WTC11 (cell line): ENCODE data around the gene FGF14. TPM values are rescaled to one million over a fixed set of nuclear protein-coding genes. Genes with fewer than 3 reads are reported as not detected.

Experiments used
- ATAC-seq: fragments of 200-7000 bp; cut with Tn5 transposase; 2 replicates; pipeline ENCODE4 v1.10.0; 2021; ENCODE audit warnings: mild to moderate bottlenecking, moderate library complexity
- CTCF ChIA-PET: fragments of 300-600 bp; sonication (Branson Sonifier 250); formaldehyde crosslinking; loops from one replicate; lab custom pipeline; 2021; ENCODE audit warnings: antibody characterized with exemption; lab: Charles Lee
- POLR2A ChIA-PET: fragments of 350-600 bp; sonication (Branson Sonifier 250); formaldehyde crosslinking; loops from one replicate; lab custom pipeline; 2021; ENCODE audit warnings: antibody characterized with exemption; lab: Charles Lee
- DNase-seq: peaks from one replicate; pipeline ENCODE4 v3.0.0; 2021; ENCODE audit warnings: low spot score
- H3K27ac Mint-ChIP-seq: 2 replicates; pipeline ENCODE4 v1.8.0; 2021; ENCODE audit warnings: mixed read lengths
- H3K27me3 Mint-ChIP-seq: 2 replicates; pipeline ENCODE4 v1.8.0; 2021; ENCODE audit warnings: low read depth, mild to moderate bottlenecking, moderate library complexity, mixed read lengths
- H3K36me3 Mint-ChIP-seq: 2 replicates; pipeline ENCODE4 v1.8.0; 2021; ENCODE audit warnings: mixed read lengths
- H3K4me1 Mint-ChIP-seq: 2 replicates; pipeline ENCODE4 v1.8.0; 2022; ENCODE audit warnings: mixed read lengths
- H3K4me3 Mint-ChIP-seq: 2 replicates; pipeline ENCODE4 v1.8.0; 2021; ENCODE audit warnings: mild to moderate bottlenecking, moderate library complexity, mixed read lengths
- H3K9me3 Mint-ChIP-seq: 2 replicates; pipeline ENCODE4 v1.8.0; 2021; ENCODE audit warnings: mixed read lengths
- ESRRA ChIP-seq: sonication (generic); formaldehyde crosslinking; IDR thresholded peaks from 2 replicates; pipeline ENCODE4 v1.8.1; 2022; ENCODE audit warnings: mild to moderate bottlenecking, missing genetic modification reagents, borderline replicate concordance
- ETV6 ChIP-seq: sonication (generic); formaldehyde crosslinking; IDR thresholded peaks from 2 replicates; pipeline ENCODE4 v1.8.1; 2022; ENCODE audit warnings: mild to moderate bottlenecking, missing genetic modification reagents
- NFE2L1 ChIP-seq: sonication (generic); formaldehyde crosslinking; IDR thresholded peaks from 2 replicates; pipeline ENCODE4 v1.8.1; 2023; ENCODE audit warnings: missing genetic modification reagents
- NR2C2 ChIP-seq: sonication (generic); formaldehyde crosslinking; IDR thresholded peaks from 2 replicates; pipeline ENCODE4 v1.8.0; 2022; ENCODE audit warnings: mild to moderate bottlenecking, missing genetic modification reagents
- NR3C1 ChIP-seq: sonication (generic); formaldehyde crosslinking; conservative IDR thresholded peaks from 2 replicates; pipeline ENCODE4 v1.8.1; 2023; ENCODE audit warnings: low read depth, mild to moderate bottlenecking, missing genetic modification reagents
- SMAD3 ChIP-seq: sonication (generic); formaldehyde crosslinking; IDR thresholded peaks from 2 replicates; pipeline ENCODE4 v1.8.0; 2022; ENCODE audit warnings: missing genetic modification reagents, mild to moderate bottlenecking, borderline replicate concordance
- SMAD4 ChIP-seq: sonication (generic); formaldehyde crosslinking; IDR thresholded peaks from 2 replicates; pipeline ENCODE4 v1.8.0; 2022; ENCODE audit warnings: mild to moderate bottlenecking, missing genetic modification reagents
- SP1 ChIP-seq: sonication (generic); formaldehyde crosslinking; conservative IDR thresholded peaks from 2 replicates; pipeline ENCODE4 v1.8.1; 2022; ENCODE audit warnings: missing genetic modification reagents
- TEAD1 ChIP-seq: sonication (generic); formaldehyde crosslinking; IDR thresholded peaks from 2 replicates; pipeline ENCODE4 v1.8.0; 2022; ENCODE audit warnings: mild to moderate bottlenecking, missing genetic modification reagents
- TEAD4 ChIP-seq: sonication (generic); formaldehyde crosslinking; IDR thresholded peaks from 2 replicates; pipeline ENCODE4 v1.8.0; 2022; ENCODE audit warnings: mild to moderate bottlenecking, missing genetic modification reagents
- ZNF219 ChIP-seq: sonication (generic); formaldehyde crosslinking; IDR thresholded peaks from 2 replicates; pipeline ENCODE4 v1.8.0; 2023; ENCODE audit warnings: missing genetic modification reagents, mild to moderate bottlenecking, borderline replicate concordance
- ZNF232 ChIP-seq: sonication (generic); formaldehyde crosslinking; IDR thresholded peaks from 2 replicates; pipeline ENCODE4 v1.8.0; 2022; ENCODE audit warnings: mild to moderate bottlenecking, missing genetic modification reagents
- total RNA-seq: library from RNA; stranded (reverse); gene quantifications from 3 replicates; pipeline ENCODE4 v1.2.3, GENCODE V29; 2021
- TF ChIP-seq, protein P1 (sequence below): sonication (generic); formaldehyde crosslinking; IDR thresholded peaks from 2 replicates; pipeline ENCODE4 v1.8.1; 2023; ENCODE audit warnings: mild to moderate bottlenecking, missing genetic modification reagents, moderate library complexity
- TF ChIP-seq, protein P2 (sequence below): sonication (generic); formaldehyde crosslinking; IDR thresholded peaks from 2 replicates; pipeline ENCODE4 v1.8.0; 2023; ENCODE audit warnings: missing genetic modification reagents
- TF ChIP-seq, protein P3 (sequence below): sonication (generic); formaldehyde crosslinking; IDR thresholded peaks from 2 replicates; pipeline ENCODE4 v1.8.1; 2022; ENCODE audit warnings: low read depth, missing genetic modification reagents, borderline replicate concordance
- TF ChIP-seq, protein P4 (sequence below): fragments of 250-450 bp; sonication (Bioruptor Pico); IDR thresholded peaks from 2 replicates; pipeline ENCODE4 v1.9.0; 2021; ENCODE audit warnings: mild to moderate bottlenecking
- TF ChIP-seq, protein P5 (sequence below): fragments of 250-450 bp; sonication (Bioruptor Pico); IDR thresholded peaks from 2 replicates; pipeline ENCODE4 v1.9.0; 2021; ENCODE audit warnings: mild to moderate bottlenecking

Gene FGF14
- total RNA-seq, 1 experiment from 2014 or later = 0.28 TPM

DNA sequence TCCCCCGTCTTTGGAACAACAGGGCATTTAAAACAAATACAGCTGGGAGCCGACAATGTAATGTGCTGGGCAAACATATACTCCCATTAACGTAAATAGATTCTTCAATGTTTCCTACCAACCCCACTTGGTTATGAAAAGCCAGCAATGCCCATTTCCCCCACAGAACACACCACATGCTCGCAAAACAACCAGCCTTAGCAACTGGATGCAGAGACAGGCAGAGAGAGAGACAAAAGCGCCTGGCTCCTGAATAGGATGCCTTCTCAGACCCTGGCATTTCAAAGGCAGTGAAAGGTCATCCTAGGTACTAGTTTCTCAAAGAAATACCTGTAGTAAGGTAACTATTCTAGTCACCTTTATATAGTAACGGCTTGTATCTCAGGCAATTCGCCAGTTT lies 486.5 kb downstream of the FGF14 start (continued):
- TF ChIP-seq ETV6 (CRISPR knock-in tag) = no peak
- TF ChIP-seq, all 79 proteins: peak for 0

DNA sequence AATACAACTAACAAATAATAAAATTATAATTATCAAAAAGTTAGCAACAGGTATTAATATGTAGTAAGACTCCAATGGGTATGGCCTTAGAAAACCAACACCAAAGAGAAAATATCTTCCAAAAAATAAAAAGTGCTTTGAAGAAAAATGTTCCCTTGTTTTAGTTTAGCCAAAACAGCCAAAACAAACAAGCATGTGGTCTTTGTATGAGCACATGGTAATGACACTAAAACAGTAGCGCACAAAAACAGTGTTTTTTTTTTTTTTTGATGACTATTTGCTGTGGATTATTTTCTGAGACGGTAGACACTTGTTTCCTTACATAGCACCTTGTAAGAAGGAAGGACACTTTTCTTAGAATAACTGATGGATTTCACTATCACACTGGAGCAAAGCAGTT lies 490.1 kb downstream of the FGF14 start:
- Mint-ChIP-seq H3K27ac (no peak overlapping the region), H3K9me3 (no peaks in the 10 kb centered on the region), H3K36me3 (no peaks in the 10 kb centered on the region), H3K4me3 (no peak overlapping the region), H3K27me3 (peaks cover 21% of the 10 kb centered on the region), H3K4me1 (peaks cover 9% of the 10 kb centered on the region)
- ChIA-PET CTCF (no interaction called here), POLR2A (no interaction called here)
- ATAC-seq = no peak
- DNase-seq = no peak
- TF ChIP-seq, protein P1, sequence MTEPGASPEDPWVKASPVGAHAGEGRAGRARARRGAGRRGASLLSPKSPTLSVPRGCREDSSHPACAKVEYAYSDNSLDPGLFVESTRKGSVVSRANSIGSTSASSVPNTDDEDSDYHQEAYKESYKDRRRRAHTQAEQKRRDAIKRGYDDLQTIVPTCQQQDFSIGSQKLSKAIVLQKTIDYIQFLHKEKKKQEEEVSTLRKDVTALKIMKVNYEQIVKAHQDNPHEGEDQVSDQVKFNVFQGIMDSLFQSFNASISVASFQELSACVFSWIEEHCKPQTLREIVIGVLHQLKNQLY (CRISPR knock-in tag) = no peak
- TF ChIP-seq TEAD1 (CRISPR knock-in tag) = no peak
- TF ChIP-seq, protein P2, sequence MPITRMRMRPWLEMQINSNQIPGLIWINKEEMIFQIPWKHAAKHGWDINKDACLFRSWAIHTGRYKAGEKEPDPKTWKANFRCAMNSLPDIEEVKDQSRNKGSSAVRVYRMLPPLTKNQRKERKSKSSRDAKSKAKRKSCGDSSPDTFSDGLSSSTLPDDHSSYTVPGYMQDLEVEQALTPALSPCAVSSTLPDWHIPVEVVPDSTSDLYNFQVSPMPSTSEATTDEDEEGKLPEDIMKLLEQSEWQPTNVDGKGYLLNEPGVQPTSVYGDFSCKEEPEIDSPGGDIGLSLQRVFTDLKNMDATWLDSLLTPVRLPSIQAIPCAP = no peak
- TF ChIP-seq, protein P3, sequence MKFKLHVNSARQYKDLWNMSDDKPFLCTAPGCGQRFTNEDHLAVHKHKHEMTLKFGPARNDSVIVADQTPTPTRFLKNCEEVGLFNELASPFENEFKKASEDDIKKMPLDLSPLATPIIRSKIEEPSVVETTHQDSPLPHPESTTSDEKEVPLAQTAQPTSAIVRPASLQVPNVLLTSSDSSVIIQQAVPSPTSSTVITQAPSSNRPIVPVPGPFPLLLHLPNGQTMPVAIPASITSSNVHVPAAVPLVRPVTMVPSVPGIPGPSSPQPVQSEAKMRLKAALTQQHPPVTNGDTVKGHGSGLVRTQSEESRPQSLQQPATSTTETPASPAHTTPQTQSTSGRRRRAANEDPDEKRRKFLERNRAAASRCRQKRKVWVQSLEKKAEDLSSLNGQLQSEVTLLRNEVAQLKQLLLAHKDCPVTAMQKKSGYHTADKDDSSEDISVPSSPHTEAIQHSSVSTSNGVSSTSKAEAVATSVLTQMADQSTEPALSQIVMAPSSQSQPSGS = no peak
- TF ChIP-seq NR2C2 (CRISPR knock-in tag) = no peak
- TF ChIP-seq, protein P4, sequence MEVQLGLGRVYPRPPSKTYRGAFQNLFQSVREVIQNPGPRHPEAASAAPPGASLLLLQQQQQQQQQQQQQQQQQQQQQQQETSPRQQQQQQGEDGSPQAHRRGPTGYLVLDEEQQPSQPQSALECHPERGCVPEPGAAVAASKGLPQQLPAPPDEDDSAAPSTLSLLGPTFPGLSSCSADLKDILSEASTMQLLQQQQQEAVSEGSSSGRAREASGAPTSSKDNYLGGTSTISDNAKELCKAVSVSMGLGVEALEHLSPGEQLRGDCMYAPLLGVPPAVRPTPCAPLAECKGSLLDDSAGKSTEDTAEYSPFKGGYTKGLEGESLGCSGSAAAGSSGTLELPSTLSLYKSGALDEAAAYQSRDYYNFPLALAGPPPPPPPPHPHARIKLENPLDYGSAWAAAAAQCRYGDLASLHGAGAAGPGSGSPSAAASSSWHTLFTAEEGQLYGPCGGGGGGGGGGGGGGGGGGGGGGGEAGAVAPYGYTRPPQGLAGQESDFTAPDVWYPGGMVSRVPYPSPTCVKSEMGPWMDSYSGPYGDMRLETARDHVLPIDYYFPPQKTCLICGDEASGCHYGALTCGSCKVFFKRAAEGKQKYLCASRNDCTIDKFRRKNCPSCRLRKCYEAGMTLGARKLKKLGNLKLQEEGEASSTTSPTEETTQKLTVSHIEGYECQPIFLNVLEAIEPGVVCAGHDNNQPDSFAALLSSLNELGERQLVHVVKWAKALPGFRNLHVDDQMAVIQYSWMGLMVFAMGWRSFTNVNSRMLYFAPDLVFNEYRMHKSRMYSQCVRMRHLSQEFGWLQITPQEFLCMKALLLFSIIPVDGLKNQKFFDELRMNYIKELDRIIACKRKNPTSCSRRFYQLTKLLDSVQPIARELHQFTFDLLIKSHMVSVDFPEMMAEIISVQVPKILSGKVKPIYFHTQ (CRISPR knock-in tag) = no peak
- no peak for TF ChIP-seq SP1 (CRISPR knock-in tag)
- no peak for TF ChIP-seq TEAD4 (CRISPR knock-in tag)
- no peak for TF ChIP-seq SMAD4 (CRISPR knock-in tag)
- TF ChIP-seq ZNF232 (CRISPR knock-in tag) = no peak
- no peak for TF ChIP-seq SMAD3 (CRISPR knock-in tag)
- TF ChIP-seq, protein P5, sequence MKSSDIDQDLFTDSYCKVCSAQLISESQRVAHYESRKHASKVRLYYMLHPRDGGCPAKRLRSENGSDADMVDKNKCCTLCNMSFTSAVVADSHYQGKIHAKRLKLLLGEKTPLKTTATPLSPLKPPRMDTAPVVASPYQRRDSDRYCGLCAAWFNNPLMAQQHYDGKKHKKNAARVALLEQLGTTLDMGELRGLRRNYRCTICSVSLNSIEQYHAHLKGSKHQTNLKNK (CRISPR knock-in tag) = no peak

DNA sequence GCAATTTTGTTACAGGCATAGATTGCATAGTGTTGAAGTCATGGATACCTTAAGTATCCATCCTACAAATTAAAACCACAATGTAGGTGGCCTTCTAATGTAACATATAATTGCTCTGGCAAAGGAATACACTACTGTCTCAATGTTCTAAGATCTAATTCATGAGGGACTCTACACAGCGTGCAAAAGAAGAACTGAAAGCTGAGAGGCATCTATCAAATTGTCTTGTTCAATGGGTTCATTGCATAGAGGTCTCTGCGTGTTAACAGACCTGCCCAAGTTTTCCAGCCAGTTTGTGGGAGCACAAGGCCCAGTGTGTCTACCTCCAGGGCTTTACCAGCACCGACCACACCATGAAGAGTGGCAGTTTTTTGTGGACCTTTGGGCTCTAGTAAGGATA lies 498.0 kb downstream of the FGF14 start:
- H3K27ac Mint-ChIP-seq = no peak overlapping the region
- H3K36me3 Mint-ChIP-seq = no peaks in the 10 kb centered on the region
- DNase-seq (no peak), ATAC-seq (no peak)
- POLR2A ChIA-PET = no interaction called here
- TF ChIP-seq ESRRA (CRISPR knock-in tag) = no peak
- TF ChIP-seq ZNF232 (CRISPR knock-in tag) = no peak
- no peak for TF ChIP-seq ETV6 (CRISPR knock-in tag)
- TF ChIP-seq NFE2L1 (CRISPR knock-in tag) = no peak
- TF ChIP-seq ZNF219 (CRISPR knock-in tag) = no peak
- TF ChIP-seq NR3C1 = no peak
- H3K4me3 Mint-ChIP-seq = no peak overlapping the region
- no peaks in the 10 kb centered on the region for H3K9me3 Mint-ChIP-seq
- no peaks in the 10 kb centered on the region for H3K4me1 Mint-ChIP-seq
- no peaks in the 10 kb centered on the region for H3K27me3 Mint-ChIP-seq
- CTCF ChIA-PET = no interaction called here
